Chondrocyte (in vitro differentiated cells): ENCODE data around the gene HIGD1A. TPM values are rescaled to one million over a fixed set of nuclear protein-coding genes. Genes with fewer than 3 reads are reported as not detected.

Experiments used
- DNase-seq: peaks from one replicate; pipeline ENCODE4 v3.0.0; 2021; ENCODE audit warnings: mixed read lengths, low spot score
- H3K27ac Mint-ChIP-seq: one replicate; pipeline ENCODE4 v1.8.0; 2021; ENCODE audit warnings: mild to moderate bottlenecking, moderate library complexity, mixed read lengths; ENCODE audit not compliant: unreplicated experiment
- H3K27me3 Mint-ChIP-seq: 2 replicates; pipeline ENCODE4 v1.8.0; 2021; ENCODE audit warnings: low read depth, mixed read lengths
- H3K36me3 Mint-ChIP-seq: 2 replicates; pipeline ENCODE4 v1.8.0; 2021; ENCODE audit warnings: low read depth, mixed read lengths
- H3K4me1 Mint-ChIP-seq: 2 replicates; pipeline ENCODE4 v1.8.0; 2021; ENCODE audit warnings: low read depth, mild to moderate bottlenecking, mixed read lengths
- H3K4me3 Mint-ChIP-seq: one replicate; pipeline ENCODE4 v1.8.0; 2021; ENCODE audit warnings: mild to moderate bottlenecking, moderate library complexity, mixed read lengths; ENCODE audit not compliant: unreplicated experiment
- H3K9me3 Mint-ChIP-seq: 2 replicates; pipeline ENCODE4 v1.8.0; 2021; ENCODE audit warnings: low read depth, mixed read lengths
- CTCF ChIP-seq: fragments of 200-600 bp; sonication (generic); IDR thresholded peaks from 2 replicates; pipeline ENCODE4 v1.5.0; 2021; ENCODE audit warnings: antibody characterized with exemption, mild to moderate bottlenecking, moderate library complexity
- total RNA-seq: library from RNA; stranded (reverse); gene quantifications from 3 replicates; pipeline ENCODE4 v1.2.1, GENCODE V29; 2021

Gene HIGD1A
- total RNA-seq, 1 donor from 2014 or later: 78.6 TPM

DNA sequence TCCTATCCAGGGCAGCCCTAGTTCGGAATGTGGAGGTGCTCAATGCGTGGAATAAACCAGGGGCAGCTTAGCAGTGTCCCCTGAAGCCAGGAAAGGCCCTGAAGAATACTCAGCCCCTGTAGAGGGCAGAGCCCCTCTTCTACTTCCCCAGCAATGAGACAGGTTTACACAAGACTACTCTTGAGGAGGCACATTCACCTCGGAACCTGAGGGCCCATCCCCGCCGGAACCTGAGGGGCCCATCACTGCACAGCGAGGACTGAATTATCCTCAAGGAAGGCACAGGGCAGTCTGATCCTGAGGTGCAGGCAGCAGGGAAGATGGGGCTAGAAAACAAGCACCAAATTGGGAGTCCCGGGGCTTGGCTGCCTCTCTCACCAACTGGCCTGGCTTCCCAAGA is 53.5 kb downstream of the HIGD1A start:
- Mint-ChIP-seq H3K27ac (no peak overlapping the region), H3K4me1 (peaks cover 10% of the 10 kb centered on the region), H3K36me3 (peaks cover 2% of the 10 kb centered on the region), H3K9me3 (no peaks in the 10 kb centered on the region), H3K27me3 (no peaks in the 10 kb centered on the region), H3K4me3 (no peak overlapping the region)
- no peak for DNase-seq
- no peak for TF ChIP-seq CTCF

GRCh38 chr3:42749753-42750231 is 54.5 kb downstream of the HIGD1A start:
- Mint-ChIP-seq H3K9me3 (no peaks in the 10 kb centered on the region), H3K4me3 (no peak overlapping the region), H3K4me1 (peaks cover 10% of the 10 kb centered on the region), H3K27me3 (no peaks in the 10 kb centered on the region), H3K27ac (no peak overlapping the region), H3K36me3 (peaks cover 2% of the 10 kb centered on the region)
- no peak for DNase-seq
- TF ChIP-seq CTCF: peak; percentile 73

DNA sequence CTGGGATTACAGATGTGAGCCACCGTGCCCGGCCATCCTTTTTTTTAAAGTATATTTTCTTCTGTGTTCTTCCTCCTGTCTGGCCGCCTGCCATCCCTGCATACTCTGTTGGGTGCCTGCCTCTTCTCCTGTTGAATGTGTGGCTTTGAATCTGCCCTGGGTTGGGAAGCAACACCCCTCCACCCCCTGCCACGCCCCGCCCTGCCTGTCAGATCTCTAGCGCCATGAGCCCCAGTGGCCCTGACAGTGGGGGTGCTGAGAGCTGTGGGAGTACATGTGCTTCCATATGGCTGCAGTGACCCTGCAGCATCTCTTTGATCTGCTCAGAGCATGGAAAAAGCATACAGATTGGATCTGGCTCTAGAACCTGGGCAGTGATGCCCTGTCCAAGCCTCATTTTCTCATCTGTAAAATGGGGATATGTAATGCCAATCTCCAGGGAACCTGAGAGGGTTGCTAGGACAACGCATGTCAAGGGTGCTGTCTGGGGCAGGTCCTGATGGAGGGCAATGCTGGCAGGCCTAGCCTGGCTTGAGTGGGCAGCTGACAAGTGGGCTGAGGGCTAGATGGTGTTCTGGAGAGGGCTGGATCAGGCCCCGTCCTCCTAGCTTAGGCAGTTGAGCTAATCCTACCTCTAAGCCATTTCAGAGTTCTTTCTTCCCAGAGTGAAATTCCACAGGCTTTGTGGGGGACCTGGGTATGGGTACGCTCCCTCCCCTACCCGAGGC is 55.1 kb downstream of the HIGD1A start:
- no peak overlapping the region for H3K4me3 Mint-ChIP-seq
- H3K27me3 Mint-ChIP-seq: no peaks in the 10 kb centered on the region
- H3K9me3 Mint-ChIP-seq: no peaks in the 10 kb centered on the region
- DNase-seq: no peak
- H3K4me1 Mint-ChIP-seq: peaks cover 10% of the 10 kb centered on the region
- H3K27ac Mint-ChIP-seq: no peak overlapping the region
- TF ChIP-seq CTCF: no peak
- H3K36me3 Mint-ChIP-seq: peaks cover 2% of the 10 kb centered on the region

DNA sequence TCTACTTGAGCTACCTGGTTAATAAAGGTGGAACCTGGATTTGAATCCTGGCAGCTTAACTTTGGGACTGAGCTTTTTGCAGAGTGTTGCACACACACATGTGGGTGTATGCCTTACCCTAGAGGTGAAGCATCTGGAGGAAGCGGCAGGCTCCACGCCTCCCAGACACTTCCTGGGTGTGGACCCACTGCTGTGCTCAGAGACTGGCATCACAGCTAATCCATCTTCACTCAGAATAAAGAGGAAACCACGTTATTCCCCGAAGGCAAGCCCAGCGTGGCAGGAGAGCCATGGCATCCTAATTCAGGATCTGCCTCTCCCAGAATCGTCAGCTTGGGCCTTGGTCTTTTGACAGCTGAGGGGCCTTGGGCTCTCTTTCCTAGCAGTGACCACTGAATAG is 56.7 kb downstream of the HIGD1A start:
- H3K27ac Mint-ChIP-seq: no peak overlapping the region
- H3K4me3 Mint-ChIP-seq: no peak overlapping the region
- no peaks in the 10 kb centered on the region for H3K9me3 Mint-ChIP-seq
- no peak for TF ChIP-seq CTCF
- H3K27me3 Mint-ChIP-seq: no peaks in the 10 kb centered on the region
- H3K4me1 Mint-ChIP-seq: peaks cover 10% of the 10 kb centered on the region
- no peak for DNase-seq
- H3K36me3 Mint-ChIP-seq: no peaks in the 10 kb centered on the region

DNA sequence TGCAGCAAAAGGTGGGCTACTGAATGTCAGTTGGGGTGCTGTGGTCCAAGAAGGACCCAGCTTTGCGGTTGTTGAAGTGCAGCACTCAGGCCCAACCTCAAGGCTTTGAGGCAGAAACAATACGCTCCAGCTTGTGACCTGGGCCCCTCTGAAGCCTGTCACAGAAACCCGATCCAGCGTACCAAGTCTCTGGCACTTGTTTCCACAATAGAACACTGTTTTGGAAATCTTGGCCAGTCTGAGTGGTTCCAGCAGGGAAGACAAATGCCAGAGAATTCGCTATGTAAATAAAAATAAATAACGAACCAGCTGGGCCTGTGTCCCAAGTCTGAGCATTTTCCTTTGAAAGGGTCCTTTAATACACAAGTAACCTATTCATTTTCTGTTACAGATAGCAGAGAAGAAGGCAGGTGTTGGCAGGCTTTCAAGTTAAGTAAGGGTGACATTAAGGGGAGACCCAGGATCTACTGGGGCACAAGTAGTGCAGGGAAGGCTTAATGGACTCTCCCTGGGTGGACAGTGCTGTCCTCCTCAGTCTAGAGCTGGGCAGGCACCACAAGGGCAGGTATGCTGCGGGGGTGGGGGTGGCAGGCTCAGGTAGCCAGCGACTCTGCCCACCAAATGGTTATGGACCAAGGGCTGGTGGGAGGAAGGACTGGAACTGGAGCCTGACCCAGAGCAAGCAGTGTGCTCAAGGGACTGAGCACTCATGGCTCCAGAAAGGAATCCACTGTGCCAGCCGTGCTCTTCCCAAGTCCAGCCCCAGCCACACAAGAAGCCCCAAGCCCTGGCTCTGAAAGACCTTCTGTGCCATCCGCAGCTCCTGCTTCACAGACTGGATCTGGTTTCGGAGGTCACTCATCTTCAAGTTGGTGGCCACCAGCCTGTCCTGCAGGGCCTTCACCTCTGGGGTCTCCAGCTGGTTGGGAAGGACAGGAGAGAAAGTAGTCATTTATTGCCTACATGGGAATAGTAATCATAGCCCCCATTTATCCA is 57.5 kb downstream of the HIGD1A start:
- Mint-ChIP-seq H3K36me3 (no peaks in the 10 kb centered on the region), H3K9me3 (no peaks in the 10 kb centered on the region), H3K27me3 (no peaks in the 10 kb centered on the region), H3K27ac (no peak overlapping the region), H3K4me3 (no peak overlapping the region), H3K4me1 (peaks cover 10% of the 10 kb centered on the region)
- no peak for TF ChIP-seq CTCF
- DNase-seq: no peak
